T-helper 9 cell (primary cell): ENCODE data around the gene SLC12A1.

Source experiments
- DNase-seq: peaks from one replicate; pipeline ENCODE4 v3.0.0-alpha.2; 2020

Gene SLC12A1

DNA sequence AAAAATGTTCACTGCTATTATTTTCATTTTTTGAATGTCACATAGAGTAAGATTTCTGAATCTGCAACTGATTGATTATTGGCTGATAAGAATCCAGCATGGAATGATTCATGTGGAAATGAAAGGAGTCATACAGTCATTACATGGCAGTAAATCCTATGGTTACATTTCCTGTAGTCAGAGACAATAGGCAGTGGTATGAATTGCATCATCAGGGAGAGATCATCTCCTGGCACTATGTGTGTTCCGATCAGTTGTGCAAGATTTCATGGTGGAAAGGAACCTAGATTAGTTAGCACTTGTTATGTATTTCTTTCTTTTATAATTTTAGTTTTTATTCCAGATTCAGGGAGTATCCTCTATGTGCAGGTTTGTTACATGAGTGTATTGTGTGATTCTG, 38.8 kb downstream of the SLC12A1 start:
- no peak for DNase-seq

DNA sequence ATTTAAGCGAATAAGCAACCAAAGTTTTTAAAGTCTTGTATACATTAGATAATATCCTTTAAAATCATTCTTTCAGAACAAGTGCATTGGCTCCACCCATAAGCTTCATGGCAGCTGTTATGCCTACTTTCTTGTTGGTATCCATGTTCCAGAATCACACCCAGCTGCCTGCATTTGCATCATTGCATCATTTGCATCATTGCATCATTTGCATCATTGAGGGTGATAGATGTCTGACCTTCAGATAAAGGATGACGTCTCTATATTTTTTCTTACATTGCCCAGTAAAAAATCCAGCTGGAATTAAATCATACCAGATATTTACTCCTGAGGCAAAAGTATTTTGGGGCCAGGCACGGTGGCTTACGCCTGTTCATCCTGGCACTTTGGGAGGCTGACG, 42.3 kb downstream of the SLC12A1 start:
- DNase-seq: no peak

DNA sequence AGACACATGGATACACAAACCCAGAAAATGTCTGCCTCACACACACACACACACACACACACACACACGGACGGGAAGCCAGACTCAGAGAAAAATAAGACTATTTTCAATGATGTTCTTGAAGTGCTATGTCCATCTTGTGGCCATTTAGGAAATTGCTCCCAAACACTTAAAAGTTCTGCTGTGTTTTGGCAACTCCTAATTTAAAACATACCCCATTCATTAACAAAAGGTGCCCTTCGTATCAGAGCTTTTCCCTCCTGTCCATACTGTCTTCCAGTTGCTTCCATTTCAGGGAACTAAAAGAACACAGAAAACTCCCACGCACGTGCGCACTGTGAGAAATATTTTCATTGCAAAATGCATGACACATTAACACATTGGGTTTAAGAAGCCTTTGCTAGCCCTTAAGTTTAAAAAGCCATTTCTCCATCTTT, 44.6 kb downstream of the SLC12A1 start:
- no peak for DNase-seq

DNA sequence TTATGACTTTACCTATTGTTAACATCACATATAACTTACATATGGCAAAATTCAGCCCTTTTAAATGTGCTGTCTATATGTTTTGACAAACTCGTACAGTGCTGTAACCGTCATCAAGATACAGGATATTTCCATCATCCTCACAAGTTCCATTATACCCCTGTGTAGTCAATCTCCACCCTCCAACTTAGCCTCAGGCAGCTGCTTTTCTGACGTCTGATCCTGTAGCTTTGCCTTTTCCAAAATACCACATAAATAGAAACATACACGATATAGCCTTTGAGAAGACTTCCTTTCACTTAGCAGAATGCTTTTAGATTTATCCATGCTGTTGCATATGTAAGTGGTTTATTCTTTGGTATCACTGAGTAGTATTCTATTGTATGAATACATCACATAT, 47.1 kb downstream of the SLC12A1 start:
- DNase-seq: no peak

DNA sequence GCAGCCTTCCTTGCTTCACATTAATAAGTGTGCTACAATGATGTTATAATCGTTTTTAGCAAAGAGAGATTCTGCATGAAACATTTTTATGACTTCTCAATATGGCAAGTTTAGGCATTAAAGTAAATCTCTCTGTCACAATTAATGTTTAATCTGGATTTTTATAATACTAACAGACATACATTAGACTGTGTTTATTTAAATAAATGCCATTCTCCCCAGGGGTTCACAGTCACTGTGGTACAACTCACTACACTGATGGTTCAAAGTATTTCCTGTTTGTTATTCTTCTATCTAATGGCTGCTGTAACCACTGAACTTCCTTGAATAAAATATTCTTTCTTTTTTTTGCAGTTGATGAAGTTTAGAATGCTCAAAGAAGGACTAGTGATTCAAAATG, 59.0 kb downstream of the SLC12A1 start:
- no peak for DNase-seq

DNA sequence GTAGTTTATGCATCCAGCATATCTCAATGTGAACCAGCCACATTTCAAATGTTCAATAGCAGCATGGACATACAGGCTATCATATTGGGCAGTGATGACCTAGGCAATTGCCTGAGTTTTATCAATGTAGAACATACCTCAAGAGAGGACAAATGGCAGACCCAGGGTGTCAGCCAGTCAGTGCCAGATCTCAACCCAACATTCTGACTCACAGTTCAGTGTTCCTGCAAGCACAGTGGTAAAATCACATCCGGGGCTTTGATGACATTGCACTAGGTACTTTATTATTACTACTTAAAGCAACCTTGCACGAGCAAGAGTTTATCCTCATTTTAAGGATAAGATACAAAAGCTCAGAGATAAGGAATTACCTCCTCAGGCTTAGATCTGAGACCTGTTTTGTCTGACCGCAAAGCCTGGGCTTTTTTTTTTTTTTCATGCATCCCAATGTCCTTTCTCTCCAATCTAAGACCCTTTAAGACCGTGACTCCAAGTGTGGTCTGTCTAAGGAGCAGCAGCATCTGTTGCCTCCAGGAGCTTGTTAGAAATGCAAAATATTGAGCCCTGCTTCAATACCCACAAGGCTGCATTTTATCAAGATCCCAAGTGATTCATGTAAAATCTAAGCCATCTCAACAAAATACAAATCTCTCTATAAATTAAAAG, 60.1 kb downstream of the SLC12A1 start:
- DNase-seq: no peak

DNA sequence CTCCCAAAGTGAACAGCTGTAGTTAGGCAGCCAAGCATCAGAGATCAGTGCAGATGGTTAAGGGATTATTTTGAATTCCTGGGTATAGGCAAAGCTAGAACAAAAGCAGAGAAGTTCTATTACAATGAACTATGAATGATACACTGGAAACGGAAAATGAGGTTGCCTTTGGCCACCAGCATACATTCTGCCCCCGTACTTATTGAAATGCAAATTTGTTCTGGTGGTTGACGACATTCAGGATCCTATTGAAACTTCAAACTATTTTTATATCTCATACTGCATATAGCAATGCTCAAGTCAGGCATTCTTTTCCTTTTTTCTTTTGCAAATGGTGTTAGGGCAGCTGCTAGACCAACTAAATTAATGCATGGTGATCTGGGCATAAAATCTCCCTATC, 61.7 kb downstream of the SLC12A1 start:
- no peak for DNase-seq

DNA sequence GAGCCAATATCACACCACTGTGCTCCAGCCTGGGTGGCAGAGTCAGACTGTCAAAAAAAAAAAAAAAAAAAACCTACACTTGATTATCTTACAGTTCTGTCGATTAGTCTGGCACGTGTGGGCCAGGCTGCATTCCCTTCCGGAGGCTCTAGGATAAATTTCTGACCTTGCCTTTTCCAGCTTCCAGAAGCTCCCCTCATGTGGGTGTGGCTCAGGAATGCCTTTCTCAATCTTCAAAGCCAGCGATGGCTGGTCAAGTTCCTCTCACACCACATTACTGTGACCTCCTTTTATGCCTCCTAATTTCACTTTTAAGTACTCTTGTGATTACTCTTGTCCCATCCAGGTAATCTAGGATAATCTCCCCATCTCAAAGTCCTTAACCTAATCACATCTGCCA, 66.9 kb downstream of the SLC12A1 start:
- no peak for DNase-seq

DNA sequence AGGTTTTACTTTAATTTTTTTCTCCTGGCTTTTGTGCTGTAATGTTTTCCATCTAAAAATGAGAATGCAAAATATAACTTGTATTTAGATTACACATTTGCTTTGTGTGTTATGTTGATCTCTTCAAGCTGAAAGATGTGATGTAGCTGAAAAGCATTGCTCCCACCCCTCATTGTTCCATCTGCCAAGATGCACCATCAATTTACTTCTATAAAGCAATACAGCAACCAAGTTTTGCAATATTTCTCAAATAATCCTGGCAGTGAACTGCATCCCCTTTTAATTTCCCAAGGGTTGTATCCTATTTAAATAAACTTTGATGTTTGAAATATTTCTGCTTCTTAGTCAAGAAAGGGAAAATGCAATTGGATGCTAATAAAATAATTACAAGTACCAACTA, 72.6 kb downstream of the SLC12A1 start:
- DNase-seq: no peak

DNA sequence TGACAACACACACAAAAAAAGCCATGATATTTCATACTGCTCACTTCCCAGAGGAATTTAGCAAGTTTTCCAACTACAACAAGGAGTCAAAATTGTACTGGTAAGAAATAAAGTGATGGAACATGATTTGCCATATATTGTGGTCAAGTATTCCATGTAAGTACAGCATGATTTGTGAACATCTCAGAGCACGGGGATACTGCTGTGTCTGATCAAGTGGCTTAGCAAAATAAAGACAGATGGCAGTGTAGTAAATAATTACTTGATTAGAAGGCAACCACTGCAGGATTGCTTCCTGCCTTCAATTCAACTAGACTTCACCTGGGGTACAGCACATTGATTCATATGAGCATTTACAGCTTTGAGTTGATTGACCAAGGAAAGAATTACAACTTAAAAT, 73.5 kb downstream of the SLC12A1 start:
- DNase-seq: no peak

DNA sequence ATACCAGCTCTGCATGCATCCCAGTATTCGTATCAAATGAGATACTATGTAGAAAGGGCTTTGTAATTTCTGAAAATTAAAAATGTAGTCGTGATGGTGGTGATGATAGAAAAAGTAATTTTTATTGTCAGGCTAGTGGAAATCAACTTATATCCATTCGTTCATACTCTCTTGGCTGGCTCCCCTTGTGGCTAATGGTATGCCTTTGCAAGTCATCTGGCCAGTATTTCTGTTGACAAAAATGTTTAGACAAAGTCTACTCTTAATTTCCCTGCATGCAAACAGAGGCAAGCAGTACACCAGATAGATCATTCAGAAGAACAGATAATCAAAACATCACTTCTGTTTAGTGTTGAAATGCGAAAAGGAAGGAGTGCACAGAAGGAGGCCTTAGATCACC, 75.6 kb downstream of the SLC12A1 start:
- DNase-seq: no peak

DNA sequence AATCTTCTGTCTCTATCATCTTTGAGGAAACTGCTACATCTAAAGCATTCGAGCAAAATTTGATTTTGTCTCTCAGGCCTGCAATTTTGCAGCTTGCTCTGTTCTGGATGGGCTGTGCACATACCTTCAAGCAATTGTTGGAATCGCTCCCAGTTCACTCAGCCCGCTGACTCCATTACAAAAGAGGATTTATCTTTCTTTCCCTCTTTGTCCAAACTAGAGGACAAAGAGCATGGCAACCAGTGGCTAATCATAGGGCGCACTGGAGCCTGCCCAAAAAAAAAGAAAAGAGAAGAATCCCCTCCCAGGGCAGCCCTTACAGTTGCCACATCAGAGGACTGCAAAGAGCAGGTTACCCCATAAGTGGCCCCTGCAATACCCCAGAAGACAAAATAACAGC, 76.1 kb downstream of the SLC12A1 start:
- no peak for DNase-seq

DNA sequence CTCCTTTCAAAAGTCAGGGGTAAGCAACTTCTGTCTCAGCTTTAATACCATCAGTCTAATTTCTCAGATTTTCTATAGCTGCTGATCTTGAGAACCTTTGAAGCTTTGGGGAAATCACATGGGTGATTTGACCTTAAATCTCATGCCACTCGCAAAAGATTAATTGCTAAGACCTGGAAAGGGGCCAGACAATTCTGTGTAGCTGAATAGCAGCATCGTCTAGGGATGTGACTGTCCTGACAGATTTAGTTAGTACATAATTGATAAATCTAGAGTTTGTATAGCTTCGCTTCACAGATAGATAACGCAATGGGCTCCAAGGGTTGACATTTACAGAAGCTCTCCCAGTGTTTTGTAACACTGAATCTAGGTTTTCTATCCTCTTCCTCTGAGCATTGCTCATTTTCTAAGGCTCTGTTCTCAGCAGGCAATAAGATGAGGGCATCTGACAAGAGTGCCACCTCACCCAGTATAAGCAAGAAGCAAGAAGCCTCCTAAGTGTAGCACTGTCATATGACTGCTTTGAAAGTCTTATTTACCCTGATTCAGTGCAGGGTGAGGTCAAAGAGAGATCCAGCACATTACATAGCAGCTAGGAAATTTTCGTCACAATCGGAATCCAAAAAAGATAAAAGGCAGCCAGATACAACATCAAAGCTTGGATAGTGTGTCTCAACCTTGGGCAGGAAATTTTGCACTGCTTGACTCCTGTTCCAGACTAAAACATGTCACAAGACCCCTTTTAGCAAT, 77.5 kb downstream of the SLC12A1 start:
- DNase-seq: no peak

DNA sequence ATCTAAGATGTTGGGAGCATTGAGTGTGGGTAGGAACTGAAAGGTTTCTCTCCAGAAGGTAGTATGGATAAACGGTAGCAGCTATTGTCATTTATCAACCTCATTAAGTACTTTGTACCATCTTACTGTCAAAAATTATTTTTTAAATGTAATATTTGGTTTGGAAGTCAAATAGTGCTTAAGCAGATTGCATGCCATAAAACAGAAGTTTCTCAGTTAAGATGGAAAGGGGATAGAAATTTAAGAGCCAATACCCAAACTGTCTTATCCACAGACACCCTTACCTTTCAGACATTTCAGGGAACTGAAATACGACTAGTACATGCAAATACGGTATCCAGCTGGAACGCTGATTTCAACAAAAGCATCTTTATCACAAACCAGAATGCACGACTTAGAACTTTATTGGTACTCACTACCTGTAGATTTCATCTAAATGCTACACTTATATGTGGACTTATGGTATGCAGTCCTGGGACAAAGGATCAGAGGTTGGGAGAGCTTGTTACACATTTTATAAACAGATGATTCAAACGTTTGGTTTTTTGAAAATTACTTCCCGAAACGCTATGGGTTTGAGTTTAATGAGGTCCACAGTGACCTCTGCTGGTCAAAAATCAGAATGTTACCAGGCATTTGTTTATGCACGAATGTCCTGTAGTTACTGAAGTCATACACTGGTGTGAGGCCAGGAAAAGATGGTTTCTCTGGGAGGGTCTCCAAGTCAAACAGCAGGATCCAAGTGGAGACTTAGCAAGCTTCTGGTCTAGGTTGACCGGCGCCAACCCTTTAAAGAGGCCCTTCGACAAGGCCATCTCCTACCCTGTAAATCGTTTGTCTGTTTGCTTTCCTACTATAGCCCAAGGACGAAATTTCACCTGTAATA, 79.5 kb downstream of the SLC12A1 start:
- DNase-seq: peak; percentile 6

DNA sequence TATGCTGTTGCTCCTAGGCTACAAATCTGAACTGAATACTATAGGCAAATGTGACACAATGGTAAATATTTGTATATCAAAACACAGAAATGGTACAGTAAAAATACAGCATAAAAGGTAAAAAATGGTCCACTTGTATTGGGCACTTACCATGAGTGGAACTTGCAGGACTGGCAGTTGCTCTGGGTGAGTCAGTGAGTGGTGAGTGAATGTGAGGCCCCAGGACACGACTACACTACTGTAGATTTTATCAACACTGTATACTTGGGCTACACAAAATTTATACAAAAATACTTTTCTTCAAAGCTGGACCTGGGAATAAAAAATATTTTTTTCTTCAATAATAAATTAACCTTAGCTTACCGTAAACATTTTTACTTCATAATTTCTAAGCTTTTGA, 83.5 kb downstream of the SLC12A1 start:
- DNase-seq: no peak

DNA sequence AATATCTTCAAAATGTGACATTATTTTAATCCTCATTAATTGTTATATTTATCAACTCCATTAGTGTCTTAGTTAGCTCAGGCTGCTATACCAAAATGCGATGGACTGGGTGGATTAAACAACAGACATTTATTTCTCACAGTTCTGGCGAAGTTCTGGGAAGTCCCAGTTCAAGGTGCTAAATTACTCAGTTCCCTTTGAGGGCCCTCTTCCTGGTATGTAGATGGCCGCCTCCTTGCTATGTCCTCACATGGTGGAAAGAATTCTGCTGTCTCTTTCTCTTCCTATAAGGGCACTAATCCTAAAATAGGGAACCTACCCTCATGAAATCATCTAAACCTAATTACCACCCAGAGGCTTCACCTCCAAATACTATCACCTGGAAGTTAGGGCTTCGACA, 86.4 kb downstream of the SLC12A1 start:
- DNase-seq: no peak

DNA sequence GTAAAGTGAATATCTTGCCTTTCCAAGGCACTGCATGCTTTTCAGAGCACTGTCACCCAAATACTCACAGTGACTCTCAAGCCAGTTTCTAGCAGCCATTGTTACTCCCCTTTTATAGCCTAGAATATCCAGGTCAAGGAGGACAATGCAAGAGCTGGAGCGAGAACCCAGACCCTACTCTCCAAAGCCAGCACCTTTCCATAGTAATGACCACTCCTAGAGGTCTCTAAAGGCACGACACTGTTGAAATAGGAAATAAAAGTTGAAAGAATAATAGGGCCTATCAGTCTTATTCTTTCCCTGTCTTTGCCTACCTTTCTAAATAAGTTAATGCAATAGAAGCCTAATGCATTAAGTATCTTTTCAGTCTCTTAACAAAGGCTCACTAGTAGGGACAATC, 91.6 kb downstream of the SLC12A1 start:
- no peak for DNase-seq

DNA sequence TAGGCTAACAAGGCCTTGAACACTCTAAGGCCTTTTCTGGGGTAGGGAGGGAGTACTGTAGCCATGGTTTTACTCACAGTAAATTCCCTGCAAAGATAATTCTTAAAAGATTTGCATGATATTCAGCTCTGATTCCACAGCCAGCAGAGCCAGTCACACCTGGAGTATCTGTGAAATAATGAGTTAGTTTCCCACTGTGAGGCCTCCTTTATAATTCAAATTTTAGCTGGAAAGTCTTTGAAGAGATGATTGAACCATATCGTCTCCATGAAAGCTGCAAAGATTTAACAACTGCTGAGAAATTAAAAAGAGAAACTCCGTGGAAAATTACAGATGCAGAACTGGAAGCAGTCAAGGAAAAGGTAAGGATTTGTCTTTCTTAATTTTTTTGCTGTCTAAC, 92.8 kb downstream of the SLC12A1 start:
- DNase-seq: no peak

DNA sequence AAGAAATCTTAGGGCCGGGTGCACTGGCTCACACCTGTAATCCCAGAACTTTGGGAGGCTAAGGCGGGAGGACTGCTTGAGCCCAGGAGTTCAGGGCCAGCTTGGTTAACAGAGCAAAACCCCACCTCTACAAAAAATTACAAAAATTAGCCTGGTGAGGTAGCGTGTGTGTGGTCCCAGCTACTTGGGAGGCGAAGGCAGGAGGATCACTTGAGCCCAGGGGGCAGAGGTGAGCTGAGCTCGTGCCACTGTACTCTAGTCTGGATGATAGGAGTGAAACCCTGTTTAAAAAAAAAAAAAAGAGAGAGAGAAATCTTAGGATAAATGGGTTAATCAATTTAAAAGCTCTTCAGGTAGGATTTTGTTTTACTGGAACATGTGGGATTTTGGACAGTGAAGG, 93.9 kb downstream of the SLC12A1 start:
- DNase-seq: no peak

DNA sequence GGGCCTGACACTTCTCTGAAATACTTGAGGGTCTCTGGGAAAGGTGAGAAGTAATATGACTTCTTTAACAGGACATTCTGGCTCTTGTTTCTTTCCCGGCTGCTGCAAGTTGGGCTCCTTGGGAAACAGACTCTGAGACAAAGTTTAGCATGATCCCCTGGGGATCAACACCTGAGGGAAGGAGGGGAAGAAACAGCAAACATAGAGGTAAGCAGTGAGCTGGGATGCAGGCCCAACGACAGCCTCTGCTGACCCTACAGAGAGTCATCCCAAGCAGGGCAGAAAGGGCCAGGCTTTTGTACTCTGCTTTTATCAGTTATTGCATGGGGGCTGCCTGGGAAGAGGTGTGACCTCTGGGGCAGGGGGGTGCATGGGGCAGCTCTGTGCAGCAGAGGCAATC, 98.3 kb downstream of the SLC12A1 start:
- DNase-seq: no peak

DNA sequence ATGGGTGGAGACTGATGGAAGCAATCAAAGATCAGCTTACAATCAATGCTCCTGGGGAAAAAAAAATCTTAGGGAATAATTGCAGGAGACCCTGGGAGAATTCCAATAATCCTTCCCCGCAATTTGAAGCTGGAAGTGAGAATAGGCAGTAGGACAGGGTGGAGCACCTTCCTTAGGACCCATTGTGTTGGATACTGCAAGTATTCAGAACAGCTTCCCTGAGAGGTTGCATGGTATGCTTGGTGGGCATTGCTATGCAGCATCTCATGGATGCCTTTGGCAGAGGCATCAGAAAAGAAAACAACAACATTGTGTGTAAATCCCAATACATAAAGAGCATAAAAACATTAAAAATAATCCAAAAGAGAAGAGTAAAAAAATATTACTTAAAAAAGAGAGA, 100.5 kb downstream of the SLC12A1 start:
- no peak for DNase-seq

DNA sequence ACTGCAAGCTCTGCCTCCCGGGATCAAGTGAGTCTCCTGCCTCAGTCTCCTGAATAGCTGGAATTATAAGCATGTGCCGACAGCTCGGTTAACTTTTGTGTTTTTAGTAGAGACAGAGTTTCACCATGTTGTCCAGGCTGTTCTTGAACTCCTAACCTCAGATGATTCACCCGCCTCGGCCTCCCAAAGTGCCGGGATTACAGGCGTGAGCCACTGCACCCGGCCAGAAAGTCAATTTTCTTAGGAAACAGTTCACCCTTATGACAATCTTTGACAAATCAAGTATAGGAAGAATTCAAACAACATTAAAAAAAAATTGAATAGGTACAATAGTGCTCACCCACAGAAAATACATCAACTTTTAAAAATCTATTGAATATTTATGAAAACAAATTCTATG, 101.5 kb downstream of the SLC12A1 start:
- no peak for DNase-seq

DNA sequence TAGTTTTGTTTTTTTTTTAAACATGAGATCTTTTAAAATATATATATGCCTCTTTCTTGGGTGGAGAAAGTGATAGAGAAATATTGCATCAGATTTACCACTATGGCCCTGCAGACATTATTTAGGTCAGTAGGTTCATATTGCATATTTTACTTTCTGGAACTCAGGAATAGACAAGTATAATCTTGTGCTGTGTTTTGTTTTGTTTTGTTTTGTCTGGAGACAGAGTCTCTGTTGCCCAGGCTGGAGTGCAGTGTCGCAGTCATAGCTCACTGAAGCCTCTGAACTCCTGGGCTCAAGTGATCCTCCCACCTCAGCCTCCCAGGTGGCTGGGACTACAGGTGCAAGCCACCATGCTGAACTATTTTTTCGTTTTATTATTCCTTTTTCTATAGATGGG, 103.6 kb downstream of the SLC12A1 start:
- DNase-seq: no peak

DNA sequence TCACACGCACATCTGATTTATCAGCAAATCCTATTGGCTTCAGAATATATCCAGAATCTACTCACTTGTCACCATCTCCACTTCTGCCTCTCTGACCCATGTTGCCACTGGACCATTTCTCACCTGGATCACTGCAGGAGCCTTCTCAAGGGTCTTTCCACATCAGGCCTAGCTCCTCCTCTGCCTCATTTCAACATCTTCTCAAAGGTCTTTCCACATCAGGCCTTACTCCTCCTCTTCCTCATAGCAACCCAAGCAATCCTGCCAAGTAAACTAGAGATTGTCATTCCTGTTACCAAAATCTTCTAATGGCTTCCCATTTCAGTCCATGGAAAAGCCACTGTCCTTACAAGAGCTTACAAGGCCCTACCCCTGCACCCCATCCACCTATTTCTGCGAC, 107.1 kb downstream of the SLC12A1 start:
- DNase-seq: no peak
